Measurements from ENCODE around the gene ALK.

ALK gene

DNA sequence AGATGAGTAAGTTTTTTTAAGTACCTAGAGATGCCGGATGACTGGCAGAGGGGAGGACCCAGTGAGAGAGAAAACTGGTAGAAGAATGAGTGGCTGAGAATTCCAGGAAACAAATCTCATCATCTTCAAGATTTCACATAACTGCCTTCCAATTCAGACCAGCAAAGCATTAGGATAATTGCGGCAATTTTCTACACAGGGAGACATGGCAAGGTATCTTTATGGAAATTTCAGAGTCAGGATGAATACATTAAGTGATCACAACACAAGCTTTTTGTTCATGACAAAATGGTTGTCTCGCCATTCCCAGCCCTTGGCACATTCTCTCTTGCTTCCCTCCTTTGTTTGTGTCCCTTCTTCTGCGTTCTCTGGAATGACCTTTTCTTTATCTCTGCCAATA is 82.1 kb downstream of the ALK start:
- H4K91ac ChIP-seq (ENCODE audit: low read depth, low read length, poor library complexity) = no peak overlapping the region
- H3K27ac ChIP-seq (replicated peaks; ENCODE audit: low read length) = no peak overlapping the region
- H3K14ac ChIP-seq (ENCODE audit: low read length) = no peak overlapping the region
- no peak overlapping the region for H2BK15ac ChIP-seq (ENCODE audit: low read length)
- no peak overlapping the region for H3K18ac ChIP-seq (ENCODE audit: low read length)
- peaks cover 2 to 37% of the 10 kb centered on the region in 2 donors for H3K9me3 ChIP-seq (replicated peaks in 1 of 2; ENCODE audit: control insufficient read depth in 2 of 2, insufficient read depth in 1 of 2, low read depth in 1 of 2, low read length in 2 of 2)
- H3K4me1 ChIP-seq (ENCODE audit: control insufficient read depth in 2 of 2, insufficient read depth in 1 of 2, low read depth in 1 of 2, low read length in 2 of 2) = peaks cover 0 to 4% of the 10 kb centered on the region in 2 donors
- no peaks in the 10 kb centered on the region for H3K36me3 ChIP-seq (replicated peaks in 1 of 2; ENCODE audit: control insufficient read depth in 2 of 2, insufficient read depth in 2 of 2, low read length in 2 of 2)
- H2BK12ac ChIP-seq (ENCODE audit: low read length) = no peak overlapping the region
- H2AFZ ChIP-seq (ENCODE audit: low read length) = no peak overlapping the region
- no peak overlapping the region for H2BK5ac ChIP-seq (ENCODE audit: low read length)
- no peak overlapping the region for H3K4ac ChIP-seq (ENCODE audit: low read length)
- no peak overlapping the region for H3K4me3 ChIP-seq (ENCODE audit: low read length in 2 of 2)
- H2AK5ac ChIP-seq (ENCODE audit: low read depth, low read length) = no peak overlapping the region
- DNase-seq (ENCODE audit: low spot score) = no peak
- no peak overlapping the region for H2BK120ac ChIP-seq (ENCODE audit: low read depth, low read length)
- H4K8ac ChIP-seq (ENCODE audit: low read depth, low read length) = no peak overlapping the region
- H3K4me2 ChIP-seq (ENCODE audit: insufficient read depth, low read length, poor library complexity, severe bottlenecking) = no peak overlapping the region
- no peak overlapping the region for H3K9ac ChIP-seq (ENCODE audit: low read depth, low read length, poor library complexity)
- WGBS, 2 donors (ENCODE audit: extremely low coverage in 2 of 2, insufficient read length in 2 of 2, insufficient replicate concordance in 1 of 2) = no CpG with 5 or more reads among the region's 4 CpGs
- no peaks in the 10 kb centered on the region for H3K79me1 ChIP-seq (ENCODE audit: low read depth, low read length)
- no peaks in the 10 kb centered on the region for H3K27me3 ChIP-seq (ENCODE audit: control insufficient read depth in 3 of 3, insufficient read depth in 3 of 3, low read depth in 1 of 3, low read length in 3 of 3)
- H3K23ac ChIP-seq (ENCODE audit: low read depth, low read length, poor library complexity) = no peak overlapping the region

DNA sequence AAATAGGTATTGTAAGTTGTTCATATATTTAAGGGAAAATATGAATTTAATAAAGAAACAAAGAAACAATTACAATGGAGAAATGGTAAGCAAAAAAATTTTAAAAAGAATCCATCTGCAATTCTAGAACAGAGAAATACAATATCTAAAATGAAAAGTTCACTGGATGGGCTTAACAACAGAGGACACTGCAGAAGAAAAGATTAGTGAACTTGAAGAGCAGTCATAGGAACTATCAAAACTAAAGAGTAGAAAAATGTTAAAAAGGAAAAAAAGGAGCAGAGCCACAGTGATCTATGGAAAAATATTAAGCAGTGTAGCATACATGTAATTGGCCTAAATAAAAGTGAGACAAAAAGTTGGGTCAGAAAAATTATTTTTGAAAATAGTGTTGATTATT is 83.5 kb downstream of the ALK start:
- Histone ChIP-seq H3K4me3 (ENCODE audit: low read length in 2 of 2) (no peak overlapping the region), H4K91ac (ENCODE audit: low read depth, low read length, poor library complexity) (no peak overlapping the region), H2BK5ac (ENCODE audit: low read length) (no peak overlapping the region), H2AFZ (ENCODE audit: low read length) (no peak overlapping the region), H3K4me1 (ENCODE audit: control insufficient read depth in 2 of 2, insufficient read depth in 1 of 2, low read depth in 1 of 2, low read length in 2 of 2) (peaks cover 0 to 4% of the 10 kb centered on the region in 2 donors), H3K4me2 (ENCODE audit: insufficient read depth, low read length, poor library complexity, severe bottlenecking) (no peak overlapping the region), H2BK120ac (ENCODE audit: low read depth, low read length) (no peak overlapping the region), H3K79me1 (ENCODE audit: low read depth, low read length) (no peaks in the 10 kb centered on the region), H3K27me3 (ENCODE audit: control insufficient read depth in 3 of 3, insufficient read depth in 3 of 3, low read depth in 1 of 3, low read length in 3 of 3) (no peaks in the 10 kb centered on the region), H3K4ac (ENCODE audit: low read length) (no peak overlapping the region), H2BK12ac (ENCODE audit: low read length) (no peak overlapping the region), H3K36me3 (replicated peaks in 1 of 2; ENCODE audit: control insufficient read depth in 2 of 2, insufficient read depth in 2 of 2, low read length in 2 of 2) (no peaks in the 10 kb centered on the region), H3K9me3 (replicated peaks in 1 of 2; ENCODE audit: control insufficient read depth in 2 of 2, insufficient read depth in 1 of 2, low read depth in 1 of 2, low read length in 2 of 2) (peaks cover 2 to 37% of the 10 kb centered on the region in 2 donors), H3K27ac (replicated peaks; ENCODE audit: low read length) (no peak overlapping the region), H3K9ac (ENCODE audit: low read depth, low read length, poor library complexity) (no peak overlapping the region), H3K14ac (ENCODE audit: low read length) (no peak overlapping the region), H2AK5ac (ENCODE audit: low read depth, low read length) (no peak overlapping the region), H4K8ac (ENCODE audit: low read depth, low read length) (no peak overlapping the region), H3K18ac (ENCODE audit: low read length) (no peak overlapping the region), H2BK15ac (ENCODE audit: low read length) (no peak overlapping the region), H3K23ac (ENCODE audit: low read depth, low read length, poor library complexity) (no peak overlapping the region)
- DNase-seq (ENCODE audit: low spot score) = no peak

DNA sequence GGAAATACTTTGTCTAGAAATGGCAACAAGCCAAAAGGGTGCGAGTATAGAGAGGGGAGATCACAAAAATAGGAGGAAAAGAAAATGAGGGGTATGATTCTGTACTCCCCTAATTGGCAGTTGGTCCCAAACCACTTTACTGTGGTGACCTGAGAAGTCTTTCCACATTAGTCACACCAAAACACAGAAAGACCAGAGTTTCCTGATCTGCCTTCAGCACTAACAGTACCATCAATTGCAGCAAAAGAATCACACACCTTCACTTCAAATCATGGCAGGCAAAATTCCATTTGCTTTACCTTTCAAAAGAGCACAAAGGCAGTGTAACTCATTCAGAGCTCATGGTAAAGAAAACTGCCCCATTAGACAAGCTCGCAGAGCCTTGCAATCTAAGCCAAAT is 86.8 kb downstream of the ALK start:
- Histone ChIP-seq H2BK12ac (ENCODE audit: low read length) (no peak overlapping the region), H3K14ac (ENCODE audit: low read length) (no peak overlapping the region), H4K91ac (ENCODE audit: low read depth, low read length, poor library complexity) (no peak overlapping the region), H2BK5ac (ENCODE audit: low read length) (no peak overlapping the region), H3K23ac (ENCODE audit: low read depth, low read length, poor library complexity) (no peak overlapping the region), H4K8ac (ENCODE audit: low read depth, low read length) (no peak overlapping the region), H3K4ac (ENCODE audit: low read length) (no peak overlapping the region), H3K9ac (ENCODE audit: low read depth, low read length, poor library complexity) (no peak overlapping the region), H3K4me1 (ENCODE audit: control insufficient read depth in 2 of 2, insufficient read depth in 1 of 2, low read depth in 1 of 2, low read length in 2 of 2) (peaks cover 0 to 4% of the 10 kb centered on the region in 2 donors), H3K18ac (ENCODE audit: low read length) (no peak overlapping the region), H2BK120ac (ENCODE audit: low read depth, low read length) (no peak overlapping the region), H3K4me3 (ENCODE audit: low read length in 2 of 2) (no peak overlapping the region), H3K27ac (replicated peaks; ENCODE audit: low read length) (no peak overlapping the region), H2AK5ac (ENCODE audit: low read depth, low read length) (no peak overlapping the region), H3K79me1 (ENCODE audit: low read depth, low read length) (no peaks in the 10 kb centered on the region), H2BK15ac (ENCODE audit: low read length) (no peak overlapping the region), H3K9me3 (replicated peaks in 1 of 2; ENCODE audit: control insufficient read depth in 2 of 2, insufficient read depth in 1 of 2, low read depth in 1 of 2, low read length in 2 of 2) (peaks cover 2 to 39% of the 10 kb centered on the region in 2 donors), H3K27me3 (ENCODE audit: control insufficient read depth in 3 of 3, insufficient read depth in 3 of 3, low read depth in 1 of 3, low read length in 3 of 3) (no peaks in the 10 kb centered on the region), H3K36me3 (replicated peaks in 1 of 2; ENCODE audit: control insufficient read depth in 2 of 2, insufficient read depth in 2 of 2, low read length in 2 of 2) (peaks cover 0 to 5% of the 10 kb centered on the region in 2 donors), H2AFZ (ENCODE audit: low read length) (no peak overlapping the region), H3K4me2 (ENCODE audit: insufficient read depth, low read length, poor library complexity, severe bottlenecking) (no peak overlapping the region)
- DNase-seq (ENCODE audit: low spot score) = no peak
- WGBS, 2 donors (ENCODE audit: extremely low coverage in 2 of 2, insufficient read length in 2 of 2, insufficient replicate concordance in 1 of 2) = no CpG with 5 or more reads among the region's 2 CpGs

DNA sequence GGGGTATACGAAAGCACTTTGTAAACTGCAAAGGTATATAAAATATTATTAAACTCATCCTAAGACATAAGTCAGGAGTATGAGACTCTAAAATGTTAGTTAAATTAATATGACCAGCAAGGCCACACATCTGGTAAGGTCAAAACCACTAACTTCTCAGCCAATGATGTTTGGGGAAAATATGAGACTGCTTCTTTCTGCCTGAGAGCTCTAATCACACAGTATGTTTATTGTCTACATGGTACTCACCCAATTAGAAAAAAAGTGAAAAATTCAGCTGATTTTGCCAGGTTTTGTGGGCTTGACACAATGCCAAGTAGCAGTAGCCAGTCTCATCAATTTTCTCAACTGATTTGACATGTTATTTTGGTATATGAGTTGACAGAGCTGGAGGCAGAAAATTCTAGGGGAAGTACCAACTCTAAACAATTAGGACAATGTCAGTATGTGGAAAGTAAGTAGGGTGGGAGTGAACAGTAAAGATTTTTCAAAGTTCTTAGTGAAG is 87.3 kb downstream of the ALK start:
- Histone ChIP-seq H3K79me1 (ENCODE audit: low read depth, low read length) (no peaks in the 10 kb centered on the region), H3K23ac (ENCODE audit: low read depth, low read length, poor library complexity) (no peak overlapping the region), H4K8ac (ENCODE audit: low read depth, low read length) (no peak overlapping the region), H3K36me3 (replicated peaks in 1 of 2; ENCODE audit: control insufficient read depth in 2 of 2, insufficient read depth in 2 of 2, low read length in 2 of 2) (peaks cover 0 to 5% of the 10 kb centered on the region in 2 donors), H3K18ac (ENCODE audit: low read length) (no peak overlapping the region), H3K4me3 (ENCODE audit: low read length in 2 of 2) (no peak overlapping the region), H2BK120ac (ENCODE audit: low read depth, low read length) (no peak overlapping the region), H3K4ac (ENCODE audit: low read length) (no peak overlapping the region), H2AK5ac (ENCODE audit: low read depth, low read length) (no peak overlapping the region), H3K14ac (ENCODE audit: low read length) (no peak overlapping the region), H2BK12ac (ENCODE audit: low read length) (no peak overlapping the region), H3K4me2 (ENCODE audit: insufficient read depth, low read length, poor library complexity, severe bottlenecking) (no peak overlapping the region), H4K91ac (ENCODE audit: low read depth, low read length, poor library complexity) (no peak overlapping the region), H3K9ac (ENCODE audit: low read depth, low read length, poor library complexity) (no peak overlapping the region), H3K27ac (replicated peaks; ENCODE audit: low read length) (no peak overlapping the region), H3K9me3 (replicated peaks in 1 of 2; ENCODE audit: control insufficient read depth in 2 of 2, insufficient read depth in 1 of 2, low read depth in 1 of 2, low read length in 2 of 2) (peaks cover 2 to 34% of the 10 kb centered on the region in 2 donors), H2BK5ac (ENCODE audit: low read length) (no peak overlapping the region), H2BK15ac (ENCODE audit: low read length) (no peak overlapping the region), H3K27me3 (ENCODE audit: control insufficient read depth in 3 of 3, insufficient read depth in 3 of 3, low read depth in 1 of 3, low read length in 3 of 3) (no peaks in the 10 kb centered on the region), H3K4me1 (ENCODE audit: control insufficient read depth in 2 of 2, insufficient read depth in 1 of 2, low read depth in 1 of 2, low read length in 2 of 2) (peaks cover 0 to 4% of the 10 kb centered on the region in 2 donors), H2AFZ (ENCODE audit: low read length) (no peak overlapping the region)
- no CpG with 5 or more reads among the region's 1 CpG for WGBS, 2 donors (ENCODE audit: extremely low coverage in 2 of 2, insufficient read length in 2 of 2, insufficient replicate concordance in 1 of 2)
- no peak for DNase-seq (ENCODE audit: low spot score)

All from neuronal stem cell (in vitro differentiated cells).